Endothelial cell (in vitro differentiated cells): Measurements from ENCODE around the gene RAB40C. TPM values are rescaled to one million over a fixed set of nuclear protein-coding genes. Genes with fewer than 3 reads are reported as not detected.

ENCODE experiments used
- DNase-seq: peaks from one replicate; pipeline ENCODE4 v3.0.0; 2021; ENCODE audit warnings: low spot score
- H3K27ac Mint-ChIP-seq: one replicate; pipeline ENCODE4 v1.8.0; 2021; ENCODE audit warnings: mixed read lengths, inconsistent platforms; ENCODE audit not compliant: unreplicated experiment
- H3K27me3 Mint-ChIP-seq: one replicate; pipeline ENCODE4 v1.8.0; 2021; ENCODE audit warnings: mild to moderate bottlenecking, moderate library complexity, mixed read lengths, inconsistent platforms; ENCODE audit not compliant: unreplicated experiment
- H3K36me3 Mint-ChIP-seq: one replicate; pipeline ENCODE4 v1.8.0; 2021; ENCODE audit warnings: mild to moderate bottlenecking, low read depth, mixed read lengths, inconsistent platforms; ENCODE audit not compliant: unreplicated experiment
- H3K4me1 Mint-ChIP-seq: one replicate; pipeline ENCODE4 v1.8.0; 2021; ENCODE audit warnings: mild to moderate bottlenecking, mixed read lengths, inconsistent platforms; ENCODE audit not compliant: unreplicated experiment
- H3K4me3 Mint-ChIP-seq: one replicate; pipeline ENCODE4 v1.8.0; 2021; ENCODE audit warnings: mild to moderate bottlenecking, mixed read lengths, inconsistent platforms; ENCODE audit not compliant: unreplicated experiment
- H3K9me3 Mint-ChIP-seq: one replicate; pipeline ENCODE4 v1.8.0; 2021; ENCODE audit warnings: mixed read lengths, inconsistent platforms; ENCODE audit not compliant: unreplicated experiment
- CTCF ChIP-seq: fragments of 200-600 bp; sonication (generic); IDR thresholded peaks from one replicate; pipeline ENCODE4 v1.5.0; 2021; ENCODE audit warnings: antibody characterized with exemption; ENCODE audit not compliant: unreplicated experiment
- total RNA-seq: library from RNA; stranded (reverse); fragmentation: NEBNext Ultra II Directional; extraction: Animal tissue kit (Norgen Biotek cat#: 25700); gene quantifications from one replicate; pipeline ENCODE4 v1.2.1, GENCODE V29; 2021; ENCODE audit not compliant: unreplicated experiment

The RAB40C gene
- total RNA-seq, 1 donor from 2014 or later = 18.5 TPM

DNA sequence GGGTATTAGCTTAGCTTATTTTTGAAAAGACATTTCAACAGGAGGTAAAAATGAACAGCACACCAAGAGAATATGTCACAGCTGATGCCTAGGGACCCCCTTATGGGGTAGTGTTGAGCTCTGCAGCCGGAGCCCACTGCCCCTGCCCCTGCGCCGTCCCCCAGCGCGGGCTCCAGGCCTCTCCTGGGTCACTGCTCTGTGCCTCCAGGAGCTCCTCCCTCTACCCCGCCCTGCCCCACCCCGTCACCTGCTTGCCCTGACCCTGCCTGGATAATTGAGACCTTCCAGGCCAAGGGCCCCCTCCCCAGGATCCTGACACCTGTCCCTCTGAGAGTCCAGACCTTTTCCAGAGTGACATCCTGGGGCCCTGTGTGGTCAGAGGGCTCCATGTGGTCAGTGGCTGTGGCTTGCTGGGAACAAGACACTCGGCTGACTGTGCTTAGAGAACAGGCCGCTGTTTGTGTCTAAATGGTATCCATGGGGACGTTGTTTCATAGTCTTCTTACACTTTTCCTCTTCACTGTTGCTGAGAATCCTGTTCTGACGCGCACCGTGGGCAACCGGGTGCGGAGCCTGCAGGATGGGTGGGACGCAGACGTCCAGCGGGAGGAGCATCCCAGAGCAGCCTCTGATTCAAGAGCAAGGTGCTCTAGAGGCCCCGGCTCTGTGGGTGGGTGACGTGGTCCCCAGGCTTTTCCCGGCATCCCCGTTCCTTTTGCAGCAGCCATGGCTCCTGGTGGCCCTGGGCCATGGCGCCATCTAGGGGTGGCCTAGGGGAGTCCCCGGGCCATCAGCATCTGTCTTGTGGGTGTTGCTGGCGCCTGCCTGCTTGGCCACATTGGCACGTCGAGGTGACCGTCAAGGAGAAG lies 20.9 kb downstream of the RAB40C start:
- H3K4me1 Mint-ChIP-seq = no peaks in the 10 kb centered on the region
- DNase-seq = peak; percentile 75
- TF ChIP-seq CTCF = peak; percentile 56
- no peak overlapping the region for H3K27ac Mint-ChIP-seq
- no peak overlapping the region for H3K4me3 Mint-ChIP-seq
- H3K27me3 Mint-ChIP-seq = peaks cover 8% of the 10 kb centered on the region
- H3K9me3 Mint-ChIP-seq = no peaks in the 10 kb centered on the region
- peaks cover 9% of the 10 kb centered on the region for H3K36me3 Mint-ChIP-seq

DNA sequence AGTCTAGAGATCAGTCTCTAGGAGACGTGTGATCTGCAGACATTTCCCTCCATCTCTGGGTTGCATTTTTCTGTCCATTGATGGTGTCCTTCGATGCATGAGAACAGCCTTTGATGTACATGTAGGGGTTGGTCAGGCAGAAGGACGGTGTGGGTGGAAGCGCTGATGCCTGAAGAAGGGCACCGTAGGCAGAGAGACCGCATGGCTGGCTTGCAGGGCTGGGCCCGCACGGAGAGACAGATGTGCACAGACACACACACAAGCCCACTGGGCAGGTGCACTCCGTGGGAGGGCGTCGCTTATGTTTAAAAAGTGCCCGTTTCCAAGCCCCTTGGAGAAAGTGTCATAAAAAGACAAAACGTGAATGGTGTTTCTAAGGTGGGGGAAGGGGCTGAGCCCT lies 25.3 kb downstream of the RAB40C start:
- Mint-ChIP-seq H3K36me3 (peaks cover 8% of the 10 kb centered on the region), H3K27me3 (peaks cover 10% of the 10 kb centered on the region), H3K4me3 (no peak overlapping the region), H3K9me3 (no peaks in the 10 kb centered on the region), H3K4me1 (no peaks in the 10 kb centered on the region), H3K27ac (no peak overlapping the region)
- no peak for DNase-seq
- TF ChIP-seq CTCF = no peak

- no peaks in the 10 kb centered on the region for H3K9me3 Mint-ChIP-seq
- no peak for DNase-seq
- peaks cover 11% of the 10 kb centered on the region for H3K27me3 Mint-ChIP-seq
- no peak overlapping the region for H3K27ac Mint-ChIP-seq
- H3K4me3 Mint-ChIP-seq = no peak overlapping the region
- TF ChIP-seq CTCF = no peak
- peaks cover 8% of the 10 kb centered on the region for H3K36me3 Mint-ChIP-seq
- H3K4me1 Mint-ChIP-seq = no peaks in the 10 kb centered on the region
Measured at GRCh38 chr16:616733-617586, 27.1 kb downstream of the RAB40C start.

GRCh38 chr16:617855-618254 lies 28.0 kb downstream of the RAB40C start:
- no peak for TF ChIP-seq CTCF
- H3K36me3 Mint-ChIP-seq = peaks cover 8% of the 10 kb centered on the region
- H3K27me3 Mint-ChIP-seq = peaks cover 11% of the 10 kb centered on the region
- H3K9me3 Mint-ChIP-seq = no peaks in the 10 kb centered on the region
- H3K4me1 Mint-ChIP-seq = no peaks in the 10 kb centered on the region
- no peak for DNase-seq
- H3K27ac Mint-ChIP-seq = no peak overlapping the region
- H3K4me3 Mint-ChIP-seq = no peak overlapping the region
